ENCODE measurements around the gene VEPH1. TPM values are rescaled to one million over a fixed set of nuclear protein-coding genes. Genes with fewer than 3 reads are reported as not detected.

Gene VEPH1
- total and polyA plus RNA-seq, 9 of the 15 experiments (the other 6 are each of a cell fraction or from before 2014, with no cell fraction given) = 4.5 to 15.6 (median 5.8) TPM

- intact Hi-C loops (cut with micrococcal nuclease) (no loop called here), in situ Hi-C loops (cut with MboI) (no loop called here)
- ChIA-PET CTCF (ENCODE audit: low intra/inter-chr PET ratio) (no interaction called here), POLR2A (no interaction called here)
- Histone ChIP-seq H3K9me3 (replicated peaks; ENCODE audit: control insufficient read depth, insufficient read depth, low read depth, low read length) (no peaks in the 10 kb centered on the region), H4K20me1 (replicated peaks; ENCODE audit: control insufficient read depth, insufficient read depth, low read length) (no peaks in the 10 kb centered on the region), H3K4me1 (replicated peaks in 1 of 2; ENCODE audit: control insufficient read depth in 2 of 2, insufficient read depth in 2 of 2, low read length in 2 of 2) (no peaks in the 10 kb centered on the region), H3K79me2 (ENCODE audit: control insufficient read depth, insufficient read depth, low read length) (no peaks in the 10 kb centered on the region), H3K4me3 (no peak overlapping the region), H3K9me1 (ENCODE audit: control insufficient read depth, insufficient read depth, low read length) (no peaks in the 10 kb centered on the region), H3K27me3 (ENCODE audit: control insufficient read depth in 2 of 2, insufficient read depth in 2 of 2, low read length in 2 of 2) (0 out of 5 replicates have a peak, but pooled peaks cover 0 to 4% of the 10 kb centered on the region in 2 experiments), H2AFZ (ENCODE audit: low read depth, low read length) (no peak overlapping the region), H3K9ac (ENCODE audit: insufficient read depth in 1 of 2, low read depth in 2 of 2, low read length in 2 of 2) (no peak overlapping the region), H3K36me3 (ENCODE audit: control insufficient read depth, insufficient read depth, low read length) (no peaks in the 10 kb centered on the region), H3K4me2 (ENCODE audit: insufficient read depth, low read length) (no peak overlapping the region), H3K27ac (ENCODE audit: extremely low read depth, low read depth, low read length) (no peak overlapping the region)
- 7% methylated on average over 2 of the region's 2 CpGs for WGBS (ENCODE audit: insufficient coverage, low coverage, missing lambda C conversion rate)
- BruUV-seq (replicated peaks) = no TSS peak
- ATAC-seq (no peak), DNase-seq (ENCODE audit: extremely low read depth in 1 of 4, low spot score in 3 of 4) (no peak), FAIRE-seq (no peak)
- TF ChIP-seq SMARCA4 (IDR thresholded peaks at IDR 0.05) (no peak), SMAD1 (IDR thresholded peaks at IDR 0.05; ENCODE audit: low read depth, low read length, partially characterized antibody) (no peak), ZNF583 (CRISPR knock-in tag; IDR thresholded peaks at IDR 0.05) (no peak), ZNF740 (CRISPR knock-in tag; IDR thresholded peaks at IDR 0.05) (no peak), ZNF740 (tag; IDR thresholded peaks at IDR 0.05) (no peak), KHSRP (IDR thresholded peaks at IDR 0.05) (no peak), HLTF (IDR thresholded peaks at IDR 0.05) (no peak), ZHX1 (conservative IDR thresholded peaks at IDR 0.05; ENCODE audit: low read length) (no peak), ZNF561 (CRISPR knock-in tag; conservative IDR thresholded peaks at IDR 0.05) (no peak), PCBP1 (IDR thresholded peaks at IDR 0.05; ENCODE audit: low read depth, low read length, poor library complexity, severe bottlenecking) (no peak), TBL1XR1 (IDR thresholded peaks at IDR 0.05; ENCODE audit: low read length in 2 of 2) (no peak), FOSL1 (tag; conservative IDR thresholded peaks at IDR 0.05) (no peak), RBM34 (IDR thresholded peaks at IDR 0.05; ENCODE audit: borderline replicate concordance, insufficient read depth, low read length) (no peak), ZNF695 (CRISPR knock-in tag; IDR thresholded peaks at IDR 0.05) (no peak), EGR1 (conservative IDR thresholded peaks at IDR 0.05) (no peak), ELK3 (CRISPR knock-in tag; IDR thresholded peaks at IDR 0.05) (no peak), SIX5 (IDR thresholded peaks at IDR 0.05; ENCODE audit: borderline replicate concordance in 1 of 2, insufficient read depth in 1 of 2, low read depth in 1 of 2, low read length in 2 of 2) (no peak), CHD1 (IDR thresholded peaks at IDR 0.05; ENCODE audit: low read length) (no peak), KAT7 (CRISPR knock-in tag; IDR thresholded peaks at IDR 0.05; ENCODE audit: borderline replicate concordance) (no peak)
Measured at GRCh38 chr3:157417247-157417646, 86.0 kb downstream of the VEPH1 start.
